Activated T-cell treated with anti-CD3 and anti-CD28 coated beads, Interleukin-2, amount 50 U/mL, for 1 hour (primary cell): ENCODE measurements around the gene CLSTN3.

Experiments
- DNase-seq: peaks from one replicate; pipeline ENCODE4 v3.0.0-alpha.2; 2020

CLSTN3 gene

GRCh38 chr12:7128681-7129286 lies 1.4 kb upstream of the CLSTN3 start, which contains the start of gene RBP5:
Gene RBP5 (minus strand): TSS chr12:7128889. CDS start chr12:7128775, 114 bp downstream.
- no peak for DNase-seq

GRCh38 chr12:7129287-7129871 lies 792 bp upstream of the CLSTN3 start:
- no peak for DNase-seq

- DNase-seq, result peak; percentile 51
These were observed 730 bp downstream of the CLSTN3 start for GRCh38 chr12:7130701-7131501.

GRCh38 chr12:7131502-7131866 lies 1.3 kb downstream of the CLSTN3 start:
- DNase-seq, result no peak

- no peak for DNase-seq
These were observed 4.4 kb downstream of the CLSTN3 start for GRCh38 chr12:7134396-7135166.

- DNase-seq, result no peak
These were observed 5.9 kb downstream of the CLSTN3 start for GRCh38 chr12:7136071-7136470.

- no peak for DNase-seq
These were observed 6.5 kb downstream of the CLSTN3 start for GRCh38 chr12:7136676-7137075.

- no peak for DNase-seq
These were observed 7.7 kb downstream of the CLSTN3 start for GRCh38 chr12:7137908-7138307.

- no peak for DNase-seq
These were observed 9.0 kb downstream of the CLSTN3 start for GRCh38 chr12:7139200-7139599.

- DNase-seq, result no peak
These were observed 11.3 kb downstream of the CLSTN3 start for GRCh38 chr12:7141351-7142005.

GRCh38 chr12:7142056-7142644 lies 12.0 kb downstream of the CLSTN3 start:
- DNase-seq, result peak; percentile 61

- DNase-seq, result peak; percentile 13
These were observed 12.8 kb downstream of the CLSTN3 start for GRCh38 chr12:7142809-7143465.

- DNase-seq, result no peak
These were observed 13.4 kb downstream of the CLSTN3 start for GRCh38 chr12:7143564-7143963.

GRCh38 chr12:7144414-7145120 lies 14.4 kb downstream of the CLSTN3 start:
- DNase-seq, result no peak

- no peak for DNase-seq
These were observed 15.5 kb downstream of the CLSTN3 start for GRCh38 chr12:7145671-7146070.

GRCh38 chr12:7146228-7146627 lies 16.1 kb downstream of the CLSTN3 start:
- DNase-seq, result no peak

- no peak for DNase-seq
These were observed 16.7 kb downstream of the CLSTN3 start for GRCh38 chr12:7146906-7147305.

GRCh38 chr12:7150356-7150755 lies 20.2 kb downstream of the CLSTN3 start:
- DNase-seq, result no peak

- no peak for DNase-seq
These were observed 20.7 kb downstream of the CLSTN3 start for GRCh38 chr12:7150841-7151240.

GRCh38 chr12:7151532-7151931 lies 21.4 kb downstream of the CLSTN3 start:
- no peak for DNase-seq

GRCh38 chr12:7152818-7153217 lies 22.6 kb downstream of the CLSTN3 start:
- no peak for DNase-seq
